GM12878 (cell line): ENCODE results near the gene TMEM138. TPM values are rescaled to one million over a fixed set of nuclear protein-coding genes. Genes with fewer than 3 reads are reported as not detected.

Experiments
- BRCA1 ChIP-seq: IDR thresholded peaks from 2 replicates; pipeline ENCODE4 v1.6.1; 2011; ENCODE audit warnings: low read depth, low read length, improper control_type of control experiment
- CEBPB ChIP-seq, 2 experiments: fragments of 150-350 bp in 1 of 2; IDR thresholded peaks; 2 replicates each; pipeline ENCODE4 v1.6.1; 2012 to 2014; ENCODE audit warnings: low read depth in 2 of 2, low read length in 2 of 2, borderline replicate concordance in 1 of 2, inconsistent platforms in 1 of 2
- EED ChIP-seq: sonication (generic); IDR thresholded peaks from 2 replicates; pipeline ENCODE4 v1.6.1; 2016; ENCODE audit warnings: antibody characterized with exemption, low read depth
- HCFC1 ChIP-seq: fragments of 150-350 bp; IDR thresholded peaks from 2 replicates; pipeline ENCODE4 v1.6.1; 2014; ENCODE audit warnings: low read length
- IKZF1 ChIP-seq: fragments of 450-650 bp; conservative IDR thresholded peaks from 2 replicates; pipeline ENCODE4 v1.6.1; 2017; ENCODE audit warnings: antibody characterized with exemption, mild to moderate bottlenecking
- IKZF2 ChIP-seq, 2 experiments: fragments of 450-650 bp; IDR thresholded peaks; 2 replicates each; pipeline ENCODE4 v1.6.1; 2017; ENCODE audit warnings: mild to moderate bottlenecking in 2 of 2, moderate library complexity in 2 of 2
- IRF5 ChIP-seq: fragments of 450-650 bp; IDR thresholded peaks from 2 replicates; pipeline ENCODE4 v1.6.1; 2017; ENCODE audit warnings: borderline replicate concordance
- KLF5 ChIP-seq: fragments of 450-650 bp; IDR thresholded peaks from 2 replicates; pipeline ENCODE4 v1.6.1; 2014; ENCODE audit warnings: mild to moderate bottlenecking; ENCODE audit not compliant: partially characterized antibody
- MEF2B ChIP-seq: fragments of 450-650 bp; IDR thresholded peaks from 2 replicates; pipeline ENCODE4 v1.6.1; 2018; ENCODE audit warnings: mild to moderate bottlenecking, moderate library complexity; ENCODE audit not compliant: partially characterized antibody, poor library complexity, severe bottlenecking
- MLLT1 ChIP-seq: fragments of 450-650 bp; IDR thresholded peaks from 2 replicates; pipeline ENCODE4 v1.6.1; 2016; ENCODE audit warnings: mild to moderate bottlenecking
- NFIC ChIP-seq: IDR thresholded peaks from 2 replicates; pipeline ENCODE4 v1.6.1; 2012; ENCODE audit warnings: low read depth, mild to moderate bottlenecking, inconsistent platforms, low read length, moderate library complexity
- NKRF ChIP-seq: fragments of 450-650 bp; conservative IDR thresholded peaks from 2 replicates; pipeline ENCODE4 v1.6.1; 2017; ENCODE audit warnings: mild to moderate bottlenecking, moderate library complexity
- POLR2AphosphoS2 ChIP-seq: IDR thresholded peaks from 2 replicates; pipeline ENCODE4 v1.6.1; 2011; ENCODE audit warnings: low read depth, mild to moderate bottlenecking, low read length, improper control_type of control experiment, moderate library complexity
- POLR2AphosphoS5 ChIP-seq: IDR thresholded peaks from 2 replicates; pipeline ENCODE4 v1.6.1; 2011; ENCODE audit warnings: mild to moderate bottlenecking, low read length, inconsistent platforms
- SMAD5 ChIP-seq: IDR thresholded peaks from 2 replicates; pipeline ENCODE4 v1.6.1; 2016; ENCODE audit warnings: antibody characterized with exemption, low read depth
- TAF1 ChIP-seq: IDR thresholded peaks from 2 replicates; pipeline ENCODE4 v1.6.1; 2011; ENCODE audit warnings: mild to moderate bottlenecking, low read depth, low read length, borderline replicate concordance
- TBL1XR1 ChIP-seq: IDR thresholded peaks from 2 replicates; pipeline ENCODE4 v1.6.1; 2012; ENCODE audit warnings: low read depth, low read length, improper control_type of control experiment
- USF1 ChIP-seq: IDR thresholded peaks from 2 replicates; pipeline ENCODE4 v1.6.1; 2011; ENCODE audit warnings: borderline replicate concordance, low read depth, mild to moderate bottlenecking, moderate library complexity, mixed read lengths, low read length; ENCODE audit not compliant: insufficient read depth; ENCODE audit errors: extremely low read length
- ZNF592 ChIP-seq: fragments of 450-650 bp; IDR thresholded peaks from 2 replicates; pipeline ENCODE4 v1.6.1; 2017; ENCODE audit warnings: mild to moderate bottlenecking, moderate library complexity
- ZSCAN29 ChIP-seq: fragments of 450-650 bp; IDR thresholded peaks from 2 replicates; pipeline ENCODE4 v1.6.1; 2017; ENCODE audit warnings: mild to moderate bottlenecking, moderate library complexity
- polyA plus RNA-seq, 11 experiments: library from polyadenylated mRNA; depleted of rRNA in 4 of 11; unstranded in 6 of 11; stranded (reverse) in 5 of 11; fragments of >200 nt; fragmentation: Nextera tagmentation in 4 of 11; fragmentation: Illumina TruSeq in 1 of 11; extraction: Ambion mirVana in 4 of 11; extraction: Trizol in 1 of 11; gene quantifications; 1 replicate in 1 of 11; 2 replicates in 10 of 11; pipeline versions ENCODE4 v1.2.1 to v1.2.3, GENCODE V29; 2011 to 2016; ENCODE audit warnings: inconsistent platforms in 2 of 11, missing spikeins in 2 of 11, low read depth in 1 of 11
- total RNA-seq, 4 experiments: library from RNA; depleted of rRNA in 3 of 4; stranded (reverse); fragments of >200 nt in 3 of 4; fragmentation: Illumina TruSeq in 1 of 4; extraction: Trizol in 1 of 4; gene quantifications; 2 replicates each; pipeline versions ENCODE4 v1.2.1 to v1.2.3, GENCODE V29; 2013 to 2021

The TMEM138 gene
- total and polyA plus RNA-seq, 10 of the 15 experiments (the other 5 are each of a cell fraction or from before 2014, with no cell fraction given), result 28.5 to 116 (median 73.4) TPM

GRCh38 chr11:61332797-61333549, 29.2 kb upstream of the TMEM138 start, which contains the start of the genes DDB1 and TKFC (continued):
- TF ChIP-seq HCFC1, result peak; percentile 64
- TF ChIP-seq IKZF1, result peak; percentile 96
- TF ChIP-seq NKRF, result peak; percentile 85
- TF ChIP-seq TAF1, result peak; percentile 87
- TF ChIP-seq IRF5, result no peak
- peak; percentile 16 for TF ChIP-seq KLF5
- no peak for TF ChIP-seq ZSCAN29
- TF ChIP-seq SMAD5, result no peak; the same call in none of the 2 replicates
- peak; percentile 91 for TF ChIP-seq POLR2AphosphoS5
- TF ChIP-seq TBL1XR1, result 0 out of 2 replicates have a peak, but pooled peaks have one; percentile 64
- TF ChIP-seq MEF2B, result peak; percentile 16
- no peak for TF ChIP-seq ZNF592
- peak; percentile 72; the same call in 1 of the 2 replicates for TF ChIP-seq EED
- TF ChIP-seq MLLT1, result 0 out of 2 replicates have a peak, but pooled peaks have one; percentile 40
- TF ChIP-seq NFIC, result no peak
- no peak for TF ChIP-seq CEBPB (IDR thresholded peaks at IDR 0.05; ENCODE audit: borderline replicate concordance in 1 of 2, low read depth in 2 of 2, low read length in 2 of 2)
- peak; percentile 94 for TF ChIP-seq POLR2AphosphoS2
- TF ChIP-seq BRCA1, result 0 out of 2 replicates have a peak, but pooled peaks have one; percentile 17
- peak; percentile 84 to 91 for TF ChIP-seq IKZF2 (IDR thresholded peaks at IDR 0.05)
- peak; percentile 28 for TF ChIP-seq USF1
